GM06990 (cell line): ENCODE results near the gene PLPP3.

Experiments
- DNase-seq: peaks from one replicate; pipeline ENCODE4 v3.0.0-alpha.2; 2011; ENCODE audit not compliant: insufficient read length; ENCODE audit errors: extremely low read depth
- H3K27me3 ChIP-seq: replicated peaks from 2 replicates; pipeline ENCODE4 v1.6.0; 2011; ENCODE audit warnings: low read length; ENCODE audit not compliant: control insufficient read depth, insufficient read depth
- H3K36me3 ChIP-seq: 2 replicates; pipeline ENCODE4 v1.5.1; 2011; ENCODE audit warnings: low read length; ENCODE audit not compliant: control insufficient read depth, insufficient read depth
- H3K4me3 ChIP-seq: replicated peaks from 2 replicates; pipeline ENCODE4 v1.5.1; 2011; ENCODE audit warnings: low read depth, mild to moderate bottlenecking, control low read depth, low read length
- CTCF ChIP-seq: IDR thresholded peaks from 2 replicates; pipeline ENCODE4 v1.5.1; 2011; ENCODE audit warnings: low read length, control low read depth, mild to moderate bottlenecking, inconsistent platforms; ENCODE audit not compliant: insufficient read depth, poor library complexity, severe bottlenecking

PLPP3 gene

GRCh38 chr1:56453417-56454078 lies 125.8 kb downstream of the PLPP3 start:
- TF ChIP-seq CTCF, result no peak
- no peak overlapping the region for H3K4me3 ChIP-seq
- no peaks in the 10 kb centered on the region for H3K36me3 ChIP-seq
- no peak for DNase-seq
- no peaks in the 10 kb centered on the region; the same call in 1 of the 2 replicates for H3K27me3 ChIP-seq

GRCh38 chr1:56453016-56453415 lies 126.3 kb downstream of the PLPP3 start:
- no peak for DNase-seq
- Histone ChIP-seq H3K27me3 (no peaks in the 10 kb centered on the region; the same call in 1 of the 2 replicates), H3K36me3 (no peaks in the 10 kb centered on the region), H3K4me3 (no peak overlapping the region)
- TF ChIP-seq CTCF, result no peak

- TF ChIP-seq CTCF, result no peak
Measured at GRCh38 chr1:56452027-56453011, 127.0 kb downstream of the PLPP3 start.

GRCh38 chr1:56451491-56451890 lies 127.9 kb downstream of the PLPP3 start:
- DNase-seq, result no peak
- H3K4me3 ChIP-seq, result no peak overlapping the region
- no peaks in the 10 kb centered on the region for H3K36me3 ChIP-seq
- H3K27me3 ChIP-seq, result no peaks in the 10 kb centered on the region; the same call in 1 of the 2 replicates
- no peak for TF ChIP-seq CTCF

More at GRCh38 chr1:56452027-56453011, 127.0 kb downstream of the PLPP3 start:
- H3K4me3 ChIP-seq, result no peak overlapping the region
- H3K27me3 ChIP-seq, result no peaks in the 10 kb centered on the region
- no peaks in the 10 kb centered on the region for H3K36me3 ChIP-seq
- no peak for DNase-seq

- no peak for TF ChIP-seq CTCF
- Histone ChIP-seq H3K27me3 (no peaks in the 10 kb centered on the region; the same call in 1 of the 2 replicates), H3K4me3 (no peak overlapping the region), H3K36me3 (no peaks in the 10 kb centered on the region)
- DNase-seq, result no peak
Measured at GRCh38 chr1:56450004-56450666, 129.2 kb downstream of the PLPP3 start.
